ENCODE data around the gene LRRC8B. TPM values are rescaled to one million over a fixed set of nuclear protein-coding genes. Genes with fewer than 3 reads are reported as not detected.

LRRC8B gene
- total RNA-seq, 1 experiment from 2014 or later = 42.9 TPM

DNA sequence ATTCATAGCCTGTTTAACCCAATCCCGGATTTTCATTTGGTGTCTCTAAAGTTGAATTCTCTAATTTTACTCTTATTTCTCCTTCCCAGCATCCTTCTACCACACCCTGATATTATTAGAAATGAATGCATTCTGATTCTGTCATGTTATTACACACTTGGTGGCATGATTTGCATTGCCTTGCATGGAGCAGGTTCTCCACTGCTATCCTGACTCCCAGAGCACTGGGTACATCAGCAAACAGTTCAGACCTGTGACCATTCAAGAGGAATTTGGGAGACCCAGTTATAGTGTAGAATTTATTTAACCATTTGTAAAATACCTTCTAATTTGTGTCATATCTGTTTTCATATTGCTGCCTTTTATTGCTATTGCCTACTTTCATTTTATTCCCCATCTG is 2.6 kb downstream of the LRRC8B start:
- H3K27me3 Mint-ChIP-seq (ENCODE audit: unreplicated experiment) = no peaks in the 10 kb centered on the region
- no TSS peak for BruUV-seq (replicated peaks)
- peaks cover 31% of the 10 kb centered on the region for H3K36me3 Mint-ChIP-seq (ENCODE audit: insufficient read depth, unreplicated experiment)
- H3K27ac Mint-ChIP-seq (ENCODE audit: unreplicated experiment) = no peak overlapping the region
- TF ChIP-seq, protein P1, sequence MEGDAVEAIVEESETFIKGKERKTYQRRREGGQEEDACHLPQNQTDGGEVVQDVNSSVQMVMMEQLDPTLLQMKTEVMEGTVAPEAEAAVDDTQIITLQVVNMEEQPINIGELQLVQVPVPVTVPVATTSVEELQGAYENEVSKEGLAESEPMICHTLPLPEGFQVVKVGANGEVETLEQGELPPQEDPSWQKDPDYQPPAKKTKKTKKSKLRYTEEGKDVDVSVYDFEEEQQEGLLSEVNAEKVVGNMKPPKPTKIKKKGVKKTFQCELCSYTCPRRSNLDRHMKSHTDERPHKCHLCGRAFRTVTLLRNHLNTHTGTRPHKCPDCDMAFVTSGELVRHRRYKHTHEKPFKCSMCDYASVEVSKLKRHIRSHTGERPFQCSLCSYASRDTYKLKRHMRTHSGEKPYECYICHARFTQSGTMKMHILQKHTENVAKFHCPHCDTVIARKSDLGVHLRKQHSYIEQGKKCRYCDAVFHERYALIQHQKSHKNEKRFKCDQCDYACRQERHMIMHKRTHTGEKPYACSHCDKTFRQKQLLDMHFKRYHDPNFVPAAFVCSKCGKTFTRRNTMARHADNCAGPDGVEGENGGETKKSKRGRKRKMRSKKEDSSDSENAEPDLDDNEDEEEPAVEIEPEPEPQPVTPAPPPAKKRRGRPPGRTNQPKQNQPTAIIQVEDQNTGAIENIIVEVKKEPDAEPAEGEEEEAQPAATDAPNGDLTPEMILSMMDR (IDR thresholded peaks at IDR 0.05; ENCODE audit: unreplicated experiment) = no peak
- H3K4me3 Mint-ChIP-seq (ENCODE audit: low read depth, unreplicated experiment) = no peak overlapping the region
- no peak for DNase-seq
- intact Hi-C loops (cut with micrococcal nuclease; ENCODE audit: unreplicated experiment) = no loop called here
- peaks cover 29% of the 10 kb centered on the region for H3K4me1 Mint-ChIP-seq (ENCODE audit: low read depth, unreplicated experiment)
- CTCF ChIA-PET = no interaction called here
- peaks cover 4% of the 10 kb centered on the region for H3K9me3 Mint-ChIP-seq (ENCODE audit: low read depth, unreplicated experiment)

DNA sequence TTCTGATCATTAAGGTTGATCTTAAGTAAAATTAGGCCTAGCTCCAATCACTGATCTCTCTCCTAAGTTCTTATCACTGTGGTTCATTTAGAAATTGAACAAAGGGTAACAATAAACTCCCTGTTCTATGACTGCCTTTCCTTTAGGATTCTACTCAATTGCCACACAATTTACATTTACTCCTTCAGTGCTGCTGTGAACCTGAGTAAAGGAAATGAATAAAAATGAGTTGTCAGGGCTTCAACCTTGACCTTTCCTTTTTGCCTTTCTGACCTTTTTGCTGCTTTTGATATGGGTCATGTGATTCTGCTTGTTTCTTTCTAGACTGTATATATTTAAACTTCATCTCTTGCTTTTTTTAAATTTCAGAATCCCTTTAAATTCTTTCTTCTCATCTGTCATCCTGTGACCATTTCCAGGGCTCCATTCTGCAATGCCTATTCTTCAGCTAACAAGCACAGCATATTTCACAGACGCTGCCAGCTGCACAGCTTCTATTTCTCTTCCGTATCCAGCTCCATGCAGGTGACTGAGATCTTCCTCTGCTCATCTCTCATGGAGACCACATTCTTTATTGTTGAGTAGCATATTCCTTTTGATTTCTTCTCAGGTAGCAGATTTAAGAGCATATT is 3.2 kb downstream of the LRRC8B start:
- no peak overlapping the region for H3K4me3 Mint-ChIP-seq (ENCODE audit: low read depth, unreplicated experiment)
- peaks cover 31% of the 10 kb centered on the region for H3K36me3 Mint-ChIP-seq (ENCODE audit: insufficient read depth, unreplicated experiment)
- BruUV-seq (replicated peaks) = no TSS peak
- no peaks in the 10 kb centered on the region for H3K27me3 Mint-ChIP-seq (ENCODE audit: unreplicated experiment)
- intact Hi-C loops (cut with micrococcal nuclease; ENCODE audit: unreplicated experiment) = loop anchor here (1.0 kb wide), 1 partner anchor 8 kb away; no protein-coding TSS in a partner anchor
- TF ChIP-seq, protein P1 (IDR thresholded peaks at IDR 0.05; ENCODE audit: unreplicated experiment) = no peak
- DNase-seq = no peak
- peaks cover 30% of the 10 kb centered on the region for H3K4me1 Mint-ChIP-seq (ENCODE audit: low read depth, unreplicated experiment)
- no peak overlapping the region for H3K27ac Mint-ChIP-seq (ENCODE audit: unreplicated experiment)
- CTCF ChIA-PET = no interaction called here
- peaks cover 4% of the 10 kb centered on the region for H3K9me3 Mint-ChIP-seq (ENCODE audit: low read depth, unreplicated experiment)

DNA sequence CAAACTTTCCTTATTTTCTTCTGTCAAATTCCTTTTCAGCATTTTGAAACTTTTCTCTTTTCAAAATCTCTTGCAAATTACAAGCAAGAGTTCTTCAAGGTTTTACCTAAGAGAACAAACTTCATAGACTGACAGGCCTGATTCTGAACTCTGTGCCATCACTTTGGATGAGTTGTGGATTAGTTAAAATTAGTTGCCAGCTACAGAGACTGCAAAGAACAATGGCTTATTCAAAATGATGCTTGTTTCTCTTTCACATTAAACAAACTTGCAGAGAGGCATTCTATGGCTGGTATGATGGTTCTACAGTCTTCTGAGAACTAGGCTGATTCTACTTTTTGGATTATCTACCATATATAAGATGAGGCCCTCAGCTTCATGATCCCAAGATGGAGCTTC is 3.8 kb downstream of the LRRC8B start:
- H3K4me1 Mint-ChIP-seq (ENCODE audit: low read depth, unreplicated experiment) = peaks cover 25% of the 10 kb centered on the region
- DNase-seq = no peak
- TF ChIP-seq, protein P1 (IDR thresholded peaks at IDR 0.05; ENCODE audit: unreplicated experiment) = no peak
- H3K27ac Mint-ChIP-seq (ENCODE audit: unreplicated experiment) = no peak overlapping the region
- peaks cover 4% of the 10 kb centered on the region for H3K9me3 Mint-ChIP-seq (ENCODE audit: low read depth, unreplicated experiment)
- CTCF ChIA-PET = no interaction called here
- no TSS peak for BruUV-seq (replicated peaks)
- intact Hi-C loops (cut with micrococcal nuclease; ENCODE audit: unreplicated experiment) = loop anchor here (1.0 kb wide), 1 partner anchor 8 kb away; no protein-coding TSS in a partner anchor
- peaks cover 31% of the 10 kb centered on the region for H3K36me3 Mint-ChIP-seq (ENCODE audit: insufficient read depth, unreplicated experiment)
- H3K4me3 Mint-ChIP-seq (ENCODE audit: low read depth, unreplicated experiment) = no peak overlapping the region
- no peaks in the 10 kb centered on the region for H3K27me3 Mint-ChIP-seq (ENCODE audit: unreplicated experiment)

DNA sequence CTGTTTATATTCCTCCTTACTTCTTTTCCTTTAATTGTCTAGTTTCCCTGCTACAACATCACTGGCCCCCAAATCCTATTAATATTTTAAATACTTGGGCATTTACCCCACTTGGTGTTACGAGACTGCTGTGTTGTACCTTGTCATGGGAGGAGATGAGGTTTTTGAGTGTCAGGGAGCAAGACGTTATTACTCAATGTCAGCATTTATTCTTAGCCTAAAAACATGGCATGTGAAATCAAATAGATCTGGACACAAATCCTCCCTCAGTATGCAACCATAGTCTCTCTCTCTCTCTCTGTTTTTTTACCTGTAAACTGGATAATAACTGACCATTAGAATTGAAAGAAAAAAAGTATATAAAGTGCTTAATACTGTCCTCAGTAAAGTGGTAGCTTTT is 4.6 kb downstream of the LRRC8B start:
- H3K27me3 Mint-ChIP-seq (ENCODE audit: unreplicated experiment) = no peaks in the 10 kb centered on the region
- CTCF ChIA-PET = no interaction called here
- intact Hi-C loops (cut with micrococcal nuclease; ENCODE audit: unreplicated experiment) = no loop called here
- DNase-seq = no peak
- H3K27ac Mint-ChIP-seq (ENCODE audit: unreplicated experiment) = no peak overlapping the region
- peaks cover 23% of the 10 kb centered on the region for H3K36me3 Mint-ChIP-seq (ENCODE audit: insufficient read depth, unreplicated experiment)
- H3K9me3 Mint-ChIP-seq (ENCODE audit: low read depth, unreplicated experiment) = peaks cover 4% of the 10 kb centered on the region
- no TSS peak for BruUV-seq (replicated peaks)
- H3K4me3 Mint-ChIP-seq (ENCODE audit: low read depth, unreplicated experiment) = no peak overlapping the region
- peaks cover 18% of the 10 kb centered on the region for H3K4me1 Mint-ChIP-seq (ENCODE audit: low read depth, unreplicated experiment)
- TF ChIP-seq, protein P1 (IDR thresholded peaks at IDR 0.05; ENCODE audit: unreplicated experiment) = no peak
